Neutrophil (primary cell): ENCODE results near the gene SOX12.

Experiments used
- H3K27ac ChIP-seq: fragments of 200-600 bp; sonication (generic); 2 replicates; pipeline ENCODE4 v1.5.1; 2016; ENCODE audit warnings: mild to moderate bottlenecking, moderate library complexity
- H3K27me3 ChIP-seq: fragments of 200-600 bp; sonication (generic); 2 replicates; pipeline ENCODE4 v1.6.0; 2016; ENCODE audit warnings: mild to moderate bottlenecking
- H3K36me3 ChIP-seq: fragments of 200-600 bp; sonication (generic); 2 replicates; pipeline ENCODE4 v1.5.1; 2017
- H3K4me1 ChIP-seq, 2 experiments: fragments of 200-600 bp in 1 of 2; sonication (generic) in 1 of 2; 1 replicate in 1 of 2; 2 replicates in 1 of 2; pipeline versions ENCODE4 v1.5.1 to v1.6.1; 2013 to 2016; ENCODE audit warnings: low read depth in 1 of 2, low read length in 1 of 2, mild to moderate bottlenecking in 1 of 2, moderate library complexity in 1 of 2; ENCODE audit not compliant: control insufficient read depth in 1 of 2, insufficient read depth in 1 of 2
- H3K4me3 ChIP-seq, 2 experiments: fragments of 200-600 bp in 1 of 2; sonication (generic) in 1 of 2; 1 replicate in 1 of 2; 2 replicates in 1 of 2; pipeline ENCODE4 v1.5.1; 2013 to 2016; ENCODE audit warnings: low read depth in 1 of 2, low read length in 1 of 2, mild to moderate bottlenecking in 1 of 2, moderate library complexity in 1 of 2
- H3K9me3 ChIP-seq: fragments of 200-600 bp; sonication (generic); 2 replicates; pipeline ENCODE4 v1.5.1; 2016
- TF ChIP-seq, protein P1 (sequence below): fragments of 200-600 bp; sonication (generic); IDR thresholded peaks from 2 replicates; pipeline ENCODE4 v1.5.1; 2016; ENCODE audit warnings: antibody characterized with exemption

SOX12 gene

DNA sequence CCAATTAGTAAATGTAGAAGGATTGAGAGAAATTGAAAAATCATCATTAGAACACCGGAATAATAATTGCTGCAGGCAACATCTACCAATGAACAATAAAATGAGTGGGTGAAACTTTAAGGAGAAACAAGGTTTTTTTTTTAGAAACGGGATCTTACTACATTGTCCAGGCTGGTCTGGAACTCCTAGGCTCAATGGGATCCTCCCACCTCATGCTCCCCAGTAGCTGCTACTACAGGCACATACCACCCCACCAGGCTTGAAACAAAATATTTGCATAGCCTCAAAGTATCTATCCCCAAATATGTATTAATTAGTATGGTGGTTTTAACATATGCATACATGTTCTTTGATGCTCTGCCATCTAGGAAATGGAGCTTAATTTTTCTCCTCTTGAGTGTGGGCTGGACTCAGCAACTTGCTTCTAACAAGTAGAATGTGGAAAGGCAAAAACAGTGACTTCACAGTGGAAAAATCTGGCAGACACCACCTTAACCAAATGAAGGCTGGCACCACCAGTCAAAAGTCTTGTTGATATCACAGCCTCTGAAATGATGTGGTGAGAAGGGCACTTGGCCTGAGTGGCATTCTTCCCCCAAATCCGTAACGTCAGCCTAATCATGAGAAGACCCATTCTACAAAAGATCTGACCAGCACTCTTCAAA, 33.7 kb downstream of the SOX12 start:
- TF ChIP-seq, protein P1, sequence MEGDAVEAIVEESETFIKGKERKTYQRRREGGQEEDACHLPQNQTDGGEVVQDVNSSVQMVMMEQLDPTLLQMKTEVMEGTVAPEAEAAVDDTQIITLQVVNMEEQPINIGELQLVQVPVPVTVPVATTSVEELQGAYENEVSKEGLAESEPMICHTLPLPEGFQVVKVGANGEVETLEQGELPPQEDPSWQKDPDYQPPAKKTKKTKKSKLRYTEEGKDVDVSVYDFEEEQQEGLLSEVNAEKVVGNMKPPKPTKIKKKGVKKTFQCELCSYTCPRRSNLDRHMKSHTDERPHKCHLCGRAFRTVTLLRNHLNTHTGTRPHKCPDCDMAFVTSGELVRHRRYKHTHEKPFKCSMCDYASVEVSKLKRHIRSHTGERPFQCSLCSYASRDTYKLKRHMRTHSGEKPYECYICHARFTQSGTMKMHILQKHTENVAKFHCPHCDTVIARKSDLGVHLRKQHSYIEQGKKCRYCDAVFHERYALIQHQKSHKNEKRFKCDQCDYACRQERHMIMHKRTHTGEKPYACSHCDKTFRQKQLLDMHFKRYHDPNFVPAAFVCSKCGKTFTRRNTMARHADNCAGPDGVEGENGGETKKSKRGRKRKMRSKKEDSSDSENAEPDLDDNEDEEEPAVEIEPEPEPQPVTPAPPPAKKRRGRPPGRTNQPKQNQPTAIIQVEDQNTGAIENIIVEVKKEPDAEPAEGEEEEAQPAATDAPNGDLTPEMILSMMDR: no peak
- H3K27ac ChIP-seq: no peak overlapping the region
- no peaks in the 10 kb centered on the region for H3K36me3 ChIP-seq
- peaks cover 21 to 31% of the 10 kb centered on the region in 2 experiments for H3K4me1 ChIP-seq
- H3K27me3 ChIP-seq: no peaks in the 10 kb centered on the region
- no peaks in the 10 kb centered on the region for H3K9me3 ChIP-seq
- H3K4me3 ChIP-seq: no peak overlapping the region

DNA sequence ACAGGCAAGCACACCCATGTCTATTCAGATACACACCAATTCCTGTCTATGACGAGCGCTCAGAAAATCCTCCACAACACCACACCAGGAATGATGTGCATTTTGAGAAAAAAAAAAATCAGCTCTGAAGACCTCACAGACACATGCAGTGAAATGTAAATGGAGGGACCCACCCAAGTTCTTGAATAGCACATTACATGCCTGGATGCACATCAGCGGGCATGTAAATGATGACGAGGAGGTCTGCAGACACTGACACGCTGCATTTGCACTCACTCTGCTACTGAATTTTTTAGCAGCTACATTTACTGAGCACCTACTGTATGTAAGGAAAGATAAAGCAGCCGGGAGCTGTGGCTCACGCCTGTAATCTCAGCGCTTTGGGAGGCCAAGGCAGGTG, 36.2 kb downstream of the SOX12 start:
- H3K4me1 ChIP-seq: peaks cover 20 to 34% of the 10 kb centered on the region in 2 experiments
- TF ChIP-seq, protein P1: no peak
- no peaks in the 10 kb centered on the region for H3K27me3 ChIP-seq
- no peak overlapping the region for H3K27ac ChIP-seq
- H3K9me3 ChIP-seq: no peaks in the 10 kb centered on the region
- H3K4me3 ChIP-seq: no peak overlapping the region
- H3K36me3 ChIP-seq: no peaks in the 10 kb centered on the region

DNA sequence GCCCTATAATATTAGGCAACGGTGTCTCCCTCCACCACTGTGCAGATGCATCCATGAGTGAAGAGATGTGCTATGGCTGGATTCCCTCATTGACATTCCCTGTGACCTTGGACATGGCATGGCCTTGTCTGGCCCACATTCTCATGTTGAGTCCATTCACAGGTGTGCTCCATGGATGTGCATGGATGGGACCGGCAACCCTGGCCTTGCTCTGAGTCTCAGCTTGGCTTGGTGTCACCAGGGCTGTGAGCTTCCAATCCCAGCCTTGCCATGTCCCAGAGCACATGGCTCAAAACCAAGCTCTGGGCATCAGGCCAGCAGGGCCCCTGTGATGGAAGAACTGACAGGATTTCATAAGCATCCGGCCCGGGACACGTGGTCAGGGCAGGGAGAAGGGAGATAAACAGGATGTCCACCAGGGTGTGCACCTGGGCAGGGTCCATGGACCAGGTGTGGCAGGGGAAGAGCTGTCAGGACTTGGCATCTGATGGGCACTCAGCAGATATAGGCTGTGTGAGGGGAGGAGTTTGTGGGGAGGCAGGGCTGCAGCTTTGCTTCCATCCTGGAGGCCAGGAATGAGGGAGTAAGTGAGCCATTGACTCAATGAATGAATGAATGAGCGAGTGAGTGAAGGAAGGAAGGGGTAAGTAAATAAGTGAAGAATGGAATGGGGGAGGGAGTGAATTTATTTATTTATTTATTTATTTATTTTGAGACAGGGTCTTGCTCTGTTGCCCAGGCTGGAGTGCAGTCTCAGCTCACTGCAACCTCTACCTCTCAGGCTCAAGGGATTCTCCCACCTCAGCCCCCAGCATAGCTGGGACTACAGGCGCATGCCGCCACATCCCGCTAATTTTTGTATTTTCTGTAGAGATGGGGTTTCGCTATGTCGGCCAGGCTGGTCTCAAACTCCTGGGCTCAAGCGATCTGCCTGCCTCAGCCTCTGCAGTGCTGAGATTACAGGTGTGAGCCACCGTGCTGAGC, 37.2 kb downstream of the SOX12 start:
- Histone ChIP-seq H3K4me3 (peak overlapping the region in 1 of 2 experiments; percentile 36), H3K36me3 (no peaks in the 10 kb centered on the region), H3K4me1 (peaks cover 20 to 41% of the 10 kb centered on the region in 2 experiments), H3K27me3 (no peaks in the 10 kb centered on the region), H3K9me3 (no peaks in the 10 kb centered on the region), H3K27ac (peak overlapping the region; percentile 62)
- TF ChIP-seq, protein P1: peak; percentile 88

DNA sequence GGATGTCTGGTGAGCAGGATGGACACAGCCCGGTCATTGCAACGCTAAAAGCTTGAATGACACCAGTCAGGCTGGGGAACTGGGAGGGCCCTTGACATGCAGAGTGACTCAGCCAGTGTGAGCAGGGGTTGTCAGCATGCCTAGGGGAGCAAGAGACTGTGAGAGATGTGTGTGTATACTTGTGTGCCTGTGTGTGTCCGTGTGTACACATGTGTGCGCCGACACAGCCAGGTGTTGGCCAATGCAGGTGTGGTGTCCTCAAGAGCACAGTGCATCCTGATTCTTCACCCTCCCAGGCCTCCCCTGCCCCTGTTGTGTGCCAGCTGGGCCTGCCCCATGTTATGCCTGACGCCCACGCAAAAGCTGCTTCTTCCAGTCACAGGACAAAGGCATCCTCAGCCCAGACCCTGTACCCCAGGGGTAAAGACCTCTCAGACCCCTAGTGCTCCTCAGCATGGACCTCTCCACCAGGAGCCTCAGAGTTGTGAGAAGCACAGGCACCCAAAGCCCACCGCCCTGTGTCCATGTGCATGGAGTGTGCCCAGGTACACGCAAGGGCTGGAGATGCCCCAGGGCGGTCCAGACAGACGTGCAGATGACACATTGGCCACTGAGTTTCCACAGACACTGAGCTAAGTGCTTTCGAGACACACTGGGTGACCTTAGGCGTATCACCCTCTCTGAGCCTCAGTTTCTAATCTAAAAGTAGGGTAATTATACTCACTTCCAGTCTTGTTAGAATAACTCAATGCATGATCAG, 38.1 kb downstream of the SOX12 start:
- no peak overlapping the region for H3K4me3 ChIP-seq

More for the DNA sequence above, 38.1 kb downstream of the SOX12 start:
- Histone ChIP-seq H3K27ac (peak overlapping the region; percentile 62), H3K27me3 (no peaks in the 10 kb centered on the region), H3K9me3 (no peaks in the 10 kb centered on the region), H3K36me3 (no peaks in the 10 kb centered on the region), H3K4me1 (peaks cover 29 to 50% of the 10 kb centered on the region in 2 experiments)
- TF ChIP-seq, protein P1: no peak
